Pons (tissue), 1 donor: ENCODE data around the gene PLGRKT.
"Not testable (repeated sequence)": the region's sequence is repeated elsewhere in the genome, so short reads cannot be mapped to it uniquely, and the experiment has no call there.

Experiments used
- DNase-seq: peaks from one replicate; pipeline ENCODE4 v3.0.0-alpha.2; 2016; ENCODE audit warnings: low spot score

PLGRKT gene, protein sequence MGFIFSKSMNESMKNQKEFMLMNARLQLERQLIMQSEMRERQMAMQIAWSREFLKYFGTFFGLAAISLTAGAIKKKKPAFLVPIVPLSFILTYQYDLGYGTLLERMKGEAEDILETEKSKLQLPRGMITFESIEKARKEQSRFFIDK

DNA sequence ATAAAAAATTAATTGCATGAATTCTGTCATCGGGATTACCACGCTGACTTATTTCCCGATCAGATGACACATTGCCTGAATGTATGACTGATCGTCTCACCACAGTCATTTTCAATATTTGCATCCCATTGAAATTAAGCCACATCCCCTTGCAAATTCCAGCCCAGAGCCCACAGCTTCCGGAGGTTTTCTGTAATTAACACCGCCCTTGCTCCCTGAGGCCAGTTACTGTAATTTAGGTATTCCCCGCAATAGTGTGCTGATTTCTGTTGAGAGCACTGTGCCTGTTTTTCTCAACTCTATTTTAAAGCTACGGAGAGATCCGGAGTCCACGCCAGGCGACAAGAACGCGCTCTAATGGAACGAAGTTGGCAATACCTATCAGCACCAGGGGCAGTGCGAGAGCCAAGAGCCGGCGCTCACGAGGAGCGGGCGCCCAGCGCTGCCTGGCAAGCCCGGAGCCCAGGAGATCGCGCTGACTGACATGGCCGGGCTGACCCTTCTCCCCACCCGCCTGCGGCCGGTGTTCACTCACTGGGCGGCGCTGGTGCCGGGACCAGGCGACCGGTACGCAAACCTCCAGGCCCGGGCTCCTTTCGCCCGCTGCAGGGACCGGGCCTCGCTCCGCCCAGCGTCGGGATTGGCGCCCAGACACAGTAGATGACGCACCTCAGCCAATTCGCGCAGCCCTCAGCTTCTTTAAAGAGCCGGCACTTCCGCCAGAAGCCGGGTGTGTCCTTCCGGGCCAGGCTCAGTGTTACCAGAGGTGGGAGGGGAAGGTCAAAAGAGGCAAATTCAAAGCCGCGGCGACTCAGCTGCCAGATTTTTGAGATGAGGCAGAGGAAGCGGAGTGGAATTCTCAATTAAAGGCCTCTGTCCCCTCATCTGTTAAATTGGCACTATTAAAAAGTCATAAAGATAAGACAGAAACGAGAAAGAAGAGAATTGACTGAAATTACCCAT is at the start of gene PLGRKT:
Gene PLGRKT (minus strand): TSS at position 672 of the 963 bp plus-strand sequence. CDS start 5,948 bp downstream, outside the sequence.
- DNase-seq = peak; percentile 98

DNA sequence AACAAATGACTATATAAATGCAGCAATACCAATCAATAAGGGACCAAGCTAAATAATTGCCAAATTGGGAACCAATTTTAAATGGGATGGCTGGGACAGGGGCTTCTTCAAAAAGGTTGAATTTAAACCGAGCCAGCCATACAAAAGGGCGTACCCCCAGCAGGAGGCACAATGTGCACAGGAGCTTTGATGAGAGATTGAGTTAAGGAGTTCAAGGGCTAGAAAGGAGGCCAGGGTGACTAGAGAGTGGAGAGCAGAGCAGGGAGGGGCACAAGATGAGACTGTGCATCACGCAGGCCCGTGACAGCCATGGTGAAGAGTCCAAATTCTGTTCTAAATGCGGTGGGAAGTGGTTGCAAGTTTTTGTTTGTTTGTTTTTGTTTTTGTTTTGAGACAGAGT is 49.3 kb upstream of the PLGRKT start:
- DNase-seq = no peak

DNA sequence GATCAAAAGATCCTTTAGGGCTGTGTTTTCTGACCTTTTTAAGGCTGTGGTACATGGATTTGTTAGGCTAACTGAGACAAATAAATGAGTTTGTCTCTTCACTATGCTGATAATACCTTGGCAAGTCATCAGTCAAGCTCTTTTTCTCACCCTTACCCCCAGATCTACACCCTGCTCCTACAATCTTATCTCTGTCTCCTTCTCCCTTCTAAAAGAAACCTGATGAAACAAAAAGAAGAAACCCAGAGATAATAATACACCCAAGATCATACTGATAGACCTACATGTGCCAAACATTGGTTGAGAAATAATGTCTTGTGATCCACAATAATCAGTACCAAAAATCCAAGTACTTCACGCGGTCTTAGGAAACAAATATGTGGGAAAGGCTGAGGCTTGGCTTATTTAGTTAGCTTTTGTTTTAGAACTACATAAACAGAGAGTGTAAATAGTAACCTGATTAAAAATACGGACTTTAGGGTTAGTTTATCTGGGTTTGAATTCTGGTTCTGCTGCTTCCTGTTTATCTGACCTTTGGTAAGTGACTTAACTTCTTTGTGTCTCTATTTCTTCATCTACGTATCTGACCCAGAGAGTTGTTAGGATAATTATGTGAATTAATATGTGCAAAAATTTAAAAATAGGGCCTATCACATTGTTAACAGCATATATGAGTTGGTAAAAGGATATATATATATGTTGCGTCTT is 47.8 kb upstream of the PLGRKT start:
- no peak for DNase-seq

DNA sequence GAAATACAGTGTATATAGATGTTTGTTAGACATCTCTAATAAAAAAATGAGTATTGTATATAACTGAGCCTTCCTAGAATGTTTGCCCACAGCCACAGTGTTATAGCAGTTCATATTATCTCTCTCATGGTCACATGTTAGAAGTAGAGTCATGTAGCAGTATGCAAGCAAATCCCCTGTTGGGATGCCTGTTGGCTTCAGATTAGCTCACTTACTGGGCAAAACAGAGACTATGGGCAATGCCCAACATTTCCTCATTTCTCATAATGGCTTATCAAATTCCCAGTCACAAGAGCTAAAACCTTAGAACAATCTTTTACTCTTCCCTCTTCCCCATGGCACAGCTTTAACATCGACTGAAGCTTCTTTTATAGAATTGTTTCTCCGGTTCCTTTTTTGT is 45.6 kb upstream of the PLGRKT start:
- DNase-seq = no peak

DNA sequence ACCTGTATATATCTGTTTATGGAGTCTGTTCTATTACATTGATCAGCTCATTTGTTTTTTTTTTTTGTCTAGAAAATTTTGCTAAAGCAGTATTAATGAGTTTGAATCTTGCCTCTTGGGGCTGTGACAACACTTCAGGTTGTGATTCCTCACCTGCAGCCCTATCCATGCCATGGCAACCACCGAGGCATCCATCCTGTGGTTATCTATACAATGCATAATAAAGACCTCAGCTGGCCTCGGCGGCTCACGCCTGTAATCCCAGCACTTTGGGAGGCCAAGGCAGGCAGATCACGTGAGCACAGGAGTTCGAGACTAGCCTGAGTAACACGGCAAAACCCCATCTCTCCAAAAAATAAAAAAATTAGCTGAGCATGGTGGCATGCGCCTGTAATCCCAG is 44.5 kb upstream of the PLGRKT start:
- DNase-seq = no peak

DNA sequence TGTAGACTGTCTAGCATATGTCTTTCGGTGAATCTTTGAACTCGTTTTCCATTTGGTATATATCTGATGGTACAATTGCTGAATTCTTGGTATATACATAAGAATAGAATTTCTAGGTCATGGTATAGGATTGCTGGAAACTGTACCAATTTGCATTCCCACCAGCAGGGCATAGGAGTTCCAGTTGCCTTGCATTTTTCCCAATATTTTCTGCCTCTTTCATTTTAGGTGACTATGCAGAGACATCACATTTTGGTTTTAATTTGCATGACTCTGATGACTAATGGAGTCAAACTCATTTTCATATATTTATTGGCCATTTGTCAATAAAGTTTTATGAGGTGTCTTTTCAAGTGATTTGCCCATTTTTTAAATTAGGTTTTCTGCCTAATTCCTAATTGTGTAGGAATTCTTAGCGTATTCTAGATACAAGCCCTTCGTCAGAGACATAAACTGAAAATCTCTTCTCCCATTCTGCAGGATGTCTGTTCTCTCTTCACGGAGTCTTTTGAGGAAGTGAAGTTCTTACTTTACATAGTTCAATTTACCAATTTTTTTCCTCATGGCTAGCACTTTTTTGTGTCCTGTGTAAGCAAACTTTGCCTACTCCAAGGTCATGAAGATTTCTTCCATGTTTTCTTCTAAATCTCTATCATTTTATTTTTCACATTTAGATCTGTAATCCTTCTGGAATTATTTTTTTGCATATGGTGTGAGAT is 43.8 kb upstream of the PLGRKT start:
- no peak for DNase-seq

DNA sequence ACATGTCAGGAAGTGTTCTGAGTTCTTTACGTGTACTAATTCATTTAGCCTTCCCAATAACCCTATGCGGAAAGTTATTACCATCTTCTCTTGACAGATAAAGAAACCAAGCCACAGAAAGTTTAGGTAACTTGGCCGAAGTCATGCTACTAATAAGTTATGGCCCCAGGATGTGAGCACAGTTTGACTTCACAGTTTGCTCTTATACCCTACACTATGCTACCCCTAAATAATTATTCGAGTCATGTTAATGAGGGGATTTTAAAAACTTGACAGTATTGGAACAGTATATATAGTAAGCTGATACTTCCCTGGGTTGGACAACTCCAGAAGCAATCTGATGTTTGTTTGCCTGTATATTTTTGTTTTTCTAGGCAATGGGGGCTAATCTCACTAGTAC is 43.2 kb upstream of the PLGRKT start:
- no peak for DNase-seq

DNA sequence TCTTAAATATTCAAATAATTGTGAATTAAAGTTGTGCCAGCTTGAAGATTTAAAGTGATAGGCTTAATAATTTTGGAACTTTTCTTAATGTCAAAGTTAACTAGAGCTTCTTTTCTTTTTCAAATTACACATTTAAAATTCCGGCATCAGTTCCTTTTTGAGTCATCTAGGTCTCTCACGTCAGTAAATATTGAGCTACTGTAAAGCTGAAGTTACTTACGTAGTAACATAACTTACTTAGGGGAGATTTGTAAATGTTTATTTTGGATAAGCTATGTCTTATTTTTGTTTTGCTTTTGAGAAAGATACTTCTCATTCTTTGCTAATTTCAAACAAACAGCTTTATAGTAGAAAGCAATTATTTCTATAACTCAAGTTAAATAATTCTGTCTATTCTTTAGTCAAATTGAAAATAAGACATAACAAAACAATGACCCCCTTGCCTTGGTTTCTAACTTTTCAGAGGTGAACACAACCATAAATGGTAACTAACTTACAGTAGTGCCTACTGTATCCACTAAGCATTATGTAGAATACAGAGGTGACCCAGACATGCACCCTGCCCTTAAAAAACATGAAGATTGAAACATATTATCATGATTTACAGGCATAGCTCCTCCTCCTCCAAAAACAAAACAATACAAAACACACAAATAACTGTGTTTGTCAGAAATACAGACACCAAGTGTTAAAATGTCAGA is 42.4 kb upstream of the PLGRKT start:
- no peak for DNase-seq

DNA sequence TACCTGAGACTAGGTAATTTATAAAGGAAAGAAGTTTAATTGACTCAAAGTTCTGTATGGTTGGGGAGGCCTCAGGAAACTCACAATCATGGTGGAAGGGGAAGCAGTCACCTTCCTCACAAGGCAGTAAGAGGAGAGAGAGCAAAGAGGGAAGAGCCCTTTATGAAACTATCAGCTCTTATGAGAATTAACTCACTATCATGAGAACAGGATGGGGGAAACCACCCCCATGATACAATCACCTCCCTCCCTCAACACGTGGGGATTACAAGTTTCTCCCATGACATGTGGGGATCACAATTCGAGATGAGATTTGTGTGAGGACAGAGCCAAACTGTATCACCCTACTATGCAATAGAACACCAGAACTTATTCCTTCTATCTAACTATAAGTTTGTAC is 40.5 kb upstream of the PLGRKT start:
- no peak for DNase-seq

DNA sequence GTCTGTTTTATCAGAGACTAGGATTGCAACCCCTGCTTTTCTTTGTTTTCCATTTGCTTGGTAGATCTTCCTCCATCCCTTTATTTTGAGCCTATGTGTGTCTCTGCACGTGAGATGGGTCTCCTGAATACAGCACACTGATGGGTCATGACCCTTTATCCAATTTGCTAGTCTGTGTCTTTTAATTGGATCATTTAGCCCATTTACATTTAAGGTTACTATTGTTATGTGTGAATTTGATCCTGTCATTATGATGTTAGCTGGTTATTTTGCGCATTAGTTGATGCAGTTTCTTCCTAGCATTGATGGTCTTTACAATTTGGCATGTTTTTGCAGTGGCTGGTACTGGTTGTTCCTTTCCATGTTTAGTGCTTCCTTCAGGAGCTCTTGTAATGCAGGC is 37.9 kb upstream of the PLGRKT start:
- not testable (repeated sequence) for DNase-seq

DNA sequence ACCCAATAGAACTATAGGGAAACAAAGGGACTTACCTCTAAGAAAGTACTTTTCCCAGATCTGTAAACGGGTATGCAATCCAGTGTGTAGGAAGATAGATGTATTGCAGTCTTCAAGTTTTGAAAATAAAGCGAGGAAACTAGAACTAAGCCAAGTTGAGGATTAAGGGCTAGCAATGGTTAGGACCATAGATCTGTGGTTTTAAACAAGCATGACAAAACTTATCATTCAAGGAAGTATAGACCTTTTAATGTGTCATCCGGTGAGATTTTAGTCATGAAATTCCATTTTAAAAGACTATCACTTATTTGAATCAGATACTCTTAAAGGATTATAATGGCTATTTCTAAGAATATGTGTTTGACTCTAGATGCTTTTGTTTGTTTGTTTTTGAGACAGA is 33.1 kb upstream of the PLGRKT start:
- DNase-seq = no peak

DNA sequence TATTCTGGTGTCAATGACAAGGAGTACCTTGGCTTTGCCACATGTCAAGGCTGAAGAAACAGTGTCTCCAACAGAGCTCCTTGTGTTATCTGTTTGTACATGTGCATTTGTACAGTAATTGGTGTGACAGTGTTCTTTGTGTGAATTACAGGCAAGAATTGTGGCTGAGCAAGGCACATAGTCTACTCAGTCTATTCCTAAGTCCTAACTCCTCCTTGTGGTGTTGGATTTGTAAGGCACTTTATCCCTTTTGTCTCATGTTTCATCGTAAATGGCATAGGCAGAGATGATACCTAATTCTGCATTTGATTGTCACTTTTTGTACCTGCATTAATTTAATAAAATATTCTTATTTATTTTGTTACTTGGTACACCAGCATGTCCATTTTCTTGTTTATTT is 32.4 kb upstream of the PLGRKT start:
- no peak for DNase-seq

DNA sequence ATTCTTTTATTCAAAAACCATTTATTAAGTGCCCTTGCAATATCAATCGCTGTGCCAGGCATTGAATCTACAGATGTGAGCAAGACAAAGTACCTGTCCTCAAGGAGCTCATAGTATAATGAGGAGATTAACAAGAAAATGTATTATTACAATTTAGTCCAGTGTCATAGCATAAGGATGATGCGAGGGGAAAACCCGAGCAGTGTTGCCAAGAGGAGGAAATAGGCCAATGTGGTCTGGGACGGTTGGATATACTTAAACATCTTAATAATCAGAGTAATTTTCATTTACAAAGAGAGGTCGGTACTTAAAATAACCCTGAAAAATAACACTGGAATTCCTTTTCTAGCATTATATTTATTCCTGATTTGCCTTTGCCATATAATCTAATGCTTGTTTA is 31.1 kb upstream of the PLGRKT start:
- no peak for DNase-seq

DNA sequence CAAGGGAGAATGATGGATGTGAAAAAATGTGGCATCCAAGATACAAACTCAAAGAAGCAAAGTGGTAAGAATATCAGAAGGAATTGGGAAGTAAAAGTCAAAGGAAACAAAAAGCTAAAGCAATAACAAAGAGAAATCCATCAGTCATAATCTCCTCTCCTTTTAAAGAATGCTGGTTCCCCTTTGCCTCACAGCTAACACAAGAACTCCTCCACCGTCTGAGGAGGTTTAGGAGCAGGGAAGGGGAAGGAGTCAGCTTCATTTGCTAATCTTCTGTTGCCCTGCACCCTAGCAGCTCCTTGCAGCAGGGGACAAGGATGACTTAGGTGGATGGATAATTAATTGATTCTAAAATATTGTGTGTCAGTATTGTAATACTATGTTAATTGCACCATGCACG is 29.0 kb upstream of the PLGRKT start:
- no peak for DNase-seq

DNA sequence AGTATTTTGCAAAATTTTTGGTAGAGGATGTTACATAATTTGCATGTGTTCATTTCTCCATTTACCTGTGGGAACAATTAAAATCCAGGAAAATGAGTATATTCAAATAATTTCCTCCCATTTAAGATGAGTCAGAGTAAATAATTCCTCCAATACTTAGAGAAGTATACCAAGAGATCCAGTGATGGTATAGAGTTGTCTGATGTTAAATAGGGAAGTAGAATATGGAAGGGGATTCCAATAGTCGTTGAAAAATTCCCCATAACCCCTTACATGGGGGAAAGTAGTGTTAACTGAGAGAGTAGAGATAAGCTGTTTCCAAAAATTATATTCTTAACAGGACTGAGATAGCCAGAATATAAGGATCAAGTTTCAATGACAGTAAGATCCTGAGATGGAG is 28.3 kb upstream of the PLGRKT start:
- no peak for DNase-seq

DNA sequence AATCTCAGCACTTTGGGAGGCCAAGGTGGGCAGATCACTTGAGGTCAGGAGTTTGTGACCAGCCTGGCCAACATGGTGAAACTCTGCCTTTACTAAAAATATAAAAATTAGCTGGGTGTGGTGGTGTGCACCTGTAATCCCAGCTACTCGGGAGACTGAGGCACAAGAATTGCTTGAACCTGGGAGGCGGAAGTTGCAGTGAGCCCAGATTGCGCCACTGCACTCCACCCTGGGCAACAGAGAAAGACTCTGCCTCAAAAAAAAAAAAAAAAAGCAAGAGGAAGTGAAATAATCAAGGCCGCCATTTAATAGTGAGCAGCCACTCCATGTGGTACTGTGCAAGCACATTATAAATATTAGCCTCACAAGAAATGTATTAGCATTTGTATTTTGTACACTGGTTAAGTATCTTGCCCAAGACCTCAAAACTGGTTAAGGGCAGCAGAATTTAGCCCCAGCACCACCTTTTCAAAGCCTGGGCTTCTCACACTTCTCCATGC is 27.2 kb upstream of the PLGRKT start:
- DNase-seq = not testable (repeated sequence)

DNA sequence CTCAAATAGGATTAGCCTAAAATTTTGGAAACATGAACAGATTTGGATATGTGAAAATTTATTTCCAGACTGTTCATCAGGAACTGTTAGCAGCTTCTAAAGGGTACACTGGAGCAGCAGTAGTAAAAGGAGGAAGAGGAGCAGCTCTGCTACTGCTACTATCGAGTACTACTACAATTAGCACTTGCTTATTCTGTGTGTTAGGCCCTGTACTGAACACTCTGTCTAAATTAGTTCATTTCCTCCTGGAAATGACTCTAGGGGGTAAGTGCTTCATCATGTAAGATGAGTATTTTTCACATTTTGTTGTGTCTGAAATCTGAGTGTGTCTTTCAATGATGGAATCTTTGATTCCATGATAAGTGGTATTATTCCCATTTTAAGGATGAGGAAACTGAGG is 22.4 kb upstream of the PLGRKT start:
- no peak for DNase-seq

DNA sequence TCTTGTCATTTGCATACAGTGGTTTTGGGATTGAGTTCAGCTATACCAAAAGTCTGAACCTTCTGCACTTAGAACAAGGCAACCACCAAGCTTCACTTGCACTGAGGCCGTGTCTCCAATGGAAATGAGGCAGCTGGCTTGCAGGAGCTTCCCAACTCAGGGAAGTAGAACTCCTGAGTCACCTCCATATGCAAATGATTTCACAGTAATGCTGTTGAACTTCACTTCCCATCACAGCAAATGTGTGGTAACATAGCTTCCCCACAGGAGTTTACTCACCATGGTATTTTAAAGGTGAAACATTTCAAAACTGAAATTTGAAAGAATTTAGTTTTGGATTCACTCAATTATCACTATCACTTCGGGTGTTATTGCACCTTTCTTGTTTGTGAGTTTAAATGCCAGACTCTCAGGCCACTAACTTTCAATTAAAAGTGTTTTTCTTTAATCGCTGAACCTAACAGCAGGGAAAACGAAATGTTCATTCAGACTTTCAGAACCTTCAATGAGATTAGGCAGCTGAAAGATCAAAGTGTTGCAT is 21.6 kb upstream of the PLGRKT start:
- no peak for DNase-seq

DNA sequence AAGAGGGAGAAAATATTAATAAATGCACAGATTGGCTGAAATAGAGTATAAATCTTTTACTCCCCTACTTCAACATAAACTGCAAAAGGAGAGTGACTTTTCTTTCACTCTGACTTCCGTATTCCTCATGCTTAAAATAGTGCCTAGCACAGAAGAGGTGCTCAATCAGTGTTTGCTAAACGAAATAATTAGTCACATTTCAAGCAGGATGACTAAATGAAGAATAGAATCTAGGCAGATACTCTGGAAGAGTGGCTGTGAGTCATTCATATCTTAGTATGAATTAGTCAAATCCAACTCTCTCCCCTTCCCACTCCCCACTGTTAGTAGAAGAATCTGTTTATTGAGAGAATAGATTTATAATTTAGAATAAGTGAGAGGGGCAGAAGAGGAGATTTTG is 17.5 kb upstream of the PLGRKT start:
- no peak for DNase-seq

DNA sequence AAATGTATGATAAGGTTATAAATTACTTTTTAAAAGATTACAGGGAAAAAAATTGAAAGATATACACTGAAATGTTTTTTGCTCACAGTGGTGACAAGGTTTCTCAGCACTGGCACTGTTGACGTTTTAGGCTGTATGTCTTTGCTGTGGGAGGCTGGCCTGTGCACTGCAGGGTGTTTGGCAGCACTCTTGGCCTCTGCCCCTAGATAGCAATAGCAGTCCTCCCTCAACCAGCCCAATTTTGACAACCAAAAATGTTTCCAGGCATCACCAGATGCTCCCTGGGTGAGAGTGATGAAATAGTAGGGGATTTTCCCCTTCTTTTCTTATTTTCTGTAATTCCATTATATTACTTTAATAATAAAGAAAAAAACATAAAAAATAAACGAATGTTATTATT is 15.9 kb upstream of the PLGRKT start:
- no peak for DNase-seq

DNA sequence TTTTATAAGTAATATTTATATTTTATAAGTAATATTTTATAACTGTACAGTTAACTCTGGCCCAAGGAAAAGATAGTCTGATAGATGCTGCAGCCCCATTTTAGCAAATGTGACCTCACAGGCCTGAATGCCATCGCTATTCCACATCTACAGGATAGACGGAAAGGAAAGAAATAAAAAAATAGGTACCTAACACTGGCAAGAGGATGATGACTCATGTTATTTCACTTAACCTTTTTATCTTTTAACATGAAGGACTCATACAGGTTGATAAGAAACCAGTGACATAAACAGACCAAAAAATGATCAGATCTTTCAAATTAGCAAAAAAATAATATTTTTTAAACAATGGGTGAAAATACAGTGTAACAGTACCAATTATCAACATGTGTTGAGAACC is 15.3 kb upstream of the PLGRKT start:
- no peak for DNase-seq
